Measurements from ENCODE around the gene EFR3B. TPM values are rescaled to one million over a fixed set of nuclear protein-coding genes. Genes with fewer than 3 reads are reported as not detected.
"Not testable (repeated sequence)": the region's sequence is repeated elsewhere in the genome, so short reads cannot be mapped to it uniquely, and the experiment has no call there.

The EFR3B gene
- total and polyA plus RNA-seq, 8 donors = 0.23 to 1.0 (median 0.49) TPM

- H3K4me1 ChIP-seq = no peaks in the 10 kb centered on the region
- DNase-seq (no peak), FAIRE-seq (no peak), ATAC-seq (no peak)
- no peak for TF ChIP-seq CTCF (IDR thresholded peaks at IDR 0.05)
- no peaks in the 10 kb centered on the region for H3K36me3 ChIP-seq
- no peak overlapping the region for H3K27ac ChIP-seq
- intact Hi-C loops (cut with DNase I) = no loop called here
- H3K27me3 ChIP-seq = no peaks in the 10 kb centered on the region
- H3K9me3 ChIP-seq = no peaks in the 10 kb centered on the region
- no peak overlapping the region for H3K4me3 ChIP-seq
- 83% methylated on average over 4 of the region's 4 CpGs for WGBS, 2 donors
These were observed 41.8 kb upstream of the EFR3B start for GRCh38 chr2:25000036-25000435.

GRCh38 chr2:25000503-25001324 is 41.2 kb upstream of the EFR3B start:
- Histone ChIP-seq H3K4me1 (no peaks in the 10 kb centered on the region), H3K27me3 (no peaks in the 10 kb centered on the region), H3K36me3 (no peaks in the 10 kb centered on the region), H3K9me3 (no peaks in the 10 kb centered on the region), H3K27ac (peak overlapping the region in 1 of 4 donors; percentile 12), H3K4me3 (no peak overlapping the region)
- ATAC-seq (peak in 3 of 4 donors; percentile 52 to 70 (median 69)), DNase-seq (no peak), FAIRE-seq (no peak)
- TF ChIP-seq CTCF (IDR thresholded peaks at IDR 0.05) = no peak
- intact Hi-C loops (cut with DNase I) = no loop called here
- WGBS, 2 donors = 79 to 81% methylated on average over 6 of the region's 6 CpGs

GRCh38 chr2:25001325-25001637 is 40.6 kb upstream of the EFR3B start:
- no peaks in the 10 kb centered on the region for H3K9me3 ChIP-seq
- no peak for TF ChIP-seq CTCF (IDR thresholded peaks at IDR 0.05)
- H3K27ac ChIP-seq = peak overlapping the region in 1 of 4 donors; percentile 12
- H3K36me3 ChIP-seq = no peaks in the 10 kb centered on the region
- intact Hi-C loops (cut with DNase I) = no loop called here
- no peaks in the 10 kb centered on the region for H3K27me3 ChIP-seq
- FAIRE-seq = no peak
- peak in 2 of 4 donors; percentile 60 to 73 for ATAC-seq
- WGBS, 2 donors = 27 to 38% methylated on average over 7 of the region's 7 CpGs
- H3K4me1 ChIP-seq = no peaks in the 10 kb centered on the region
- DNase-seq = peak in 2 of 6 donors; percentile 19 to 21
- H3K4me3 ChIP-seq = no peak overlapping the region

- TF ChIP-seq CTCF (IDR thresholded peaks at IDR 0.05) = no peak
- FAIRE-seq (no peak), ATAC-seq (no peak), DNase-seq (no peak)
- H3K9me3 ChIP-seq = no peaks in the 10 kb centered on the region
- H3K4me1 ChIP-seq = no peaks in the 10 kb centered on the region
- no peaks in the 10 kb centered on the region for H3K27me3 ChIP-seq
- 76 to 91% methylated on average over 1 of the region's 1 CpG for WGBS, 2 donors
- H3K27ac ChIP-seq = no peak overlapping the region
- intact Hi-C loops (cut with DNase I) = no loop called here
- no peak overlapping the region for H3K4me3 ChIP-seq
- H3K36me3 ChIP-seq = no peaks in the 10 kb centered on the region
These were observed 39.8 kb upstream of the EFR3B start for GRCh38 chr2:25002066-25002465.

- ATAC-seq = no peak
- 76 to 81% methylated on average over 11 of the region's 11 CpGs for WGBS, 2 donors
- no peak for DNase-seq
- Histone ChIP-seq H3K9me3 (no peaks in the 10 kb centered on the region), H3K27ac (no peak overlapping the region), H3K27me3 (no peaks in the 10 kb centered on the region), H3K36me3 (no peaks in the 10 kb centered on the region), H3K4me3 (no peak overlapping the region), H3K4me1 (no peaks in the 10 kb centered on the region)
- intact Hi-C loops (cut with DNase I) = no loop called here
- no peak for TF ChIP-seq CTCF (IDR thresholded peaks at IDR 0.05)
- FAIRE-seq = no peak
These were observed 31.9 kb upstream of the EFR3B start for GRCh38 chr2:25009954-25010353.

- FAIRE-seq = not testable (repeated sequence)
- WGBS, 2 donors = 92 to 95% methylated on average over 2 of the region's 2 CpGs
These were observed 30.5 kb upstream of the EFR3B start for GRCh38 chr2:25011342-25011741.

More at GRCh38 chr2:25011342-25011741, 30.5 kb upstream of the EFR3B start:
- DNase-seq; H3K27me3 ChIP-seq; H3K27ac ChIP-seq; H3K4me3 ChIP-seq; H3K4me1 ChIP-seq; ATAC-seq; H3K9me3 ChIP-seq; intact Hi-C loops (cut with DNase I); H3K36me3 ChIP-seq: not testable (repeated sequence)
